Neutrophil (primary cell): ENCODE measurements around the gene ST8SIA2.

Experiments used
- H3K27ac ChIP-seq: fragments of 200-600 bp; sonication (generic); 2 replicates; pipeline ENCODE4 v1.5.1; 2016; ENCODE audit warnings: mild to moderate bottlenecking, moderate library complexity
- H3K27me3 ChIP-seq: fragments of 200-600 bp; sonication (generic); 2 replicates; pipeline ENCODE4 v1.6.0; 2016; ENCODE audit warnings: mild to moderate bottlenecking
- H3K36me3 ChIP-seq: fragments of 200-600 bp; sonication (generic); 2 replicates; pipeline ENCODE4 v1.5.1; 2017
- H3K4me1 ChIP-seq, 2 experiments: fragments of 200-600 bp in 1 of 2; sonication (generic) in 1 of 2; 1 replicate in 1 of 2; 2 replicates in 1 of 2; pipeline versions ENCODE4 v1.5.1 to v1.6.1; 2013 to 2016; ENCODE audit warnings: low read depth in 1 of 2, low read length in 1 of 2, mild to moderate bottlenecking in 1 of 2, moderate library complexity in 1 of 2; ENCODE audit not compliant: control insufficient read depth in 1 of 2, insufficient read depth in 1 of 2
- H3K4me3 ChIP-seq, 2 experiments: fragments of 200-600 bp in 1 of 2; sonication (generic) in 1 of 2; 1 replicate in 1 of 2; 2 replicates in 1 of 2; pipeline ENCODE4 v1.5.1; 2013 to 2016; ENCODE audit warnings: low read depth in 1 of 2, low read length in 1 of 2, mild to moderate bottlenecking in 1 of 2, moderate library complexity in 1 of 2
- H3K9me3 ChIP-seq: fragments of 200-600 bp; sonication (generic); 2 replicates; pipeline ENCODE4 v1.5.1; 2016
- CTCF ChIP-seq: fragments of 200-600 bp; sonication (generic); IDR thresholded peaks from 2 replicates; pipeline ENCODE4 v1.5.1; 2016; ENCODE audit warnings: antibody characterized with exemption

Gene ST8SIA2

GRCh38 chr15:92462424-92463125 is 68.9 kb downstream of the ST8SIA2 start:
- Histone ChIP-seq H3K4me3 (no peak overlapping the region), H3K4me1 (no peaks in the 10 kb centered on the region), H3K9me3 (no peaks in the 10 kb centered on the region), H3K27ac (no peak overlapping the region), H3K27me3 (no peaks in the 10 kb centered on the region), H3K36me3 (no peaks in the 10 kb centered on the region)
- TF ChIP-seq CTCF, result no peak

- Histone ChIP-seq H3K4me3 (no peak overlapping the region), H3K36me3 (no peaks in the 10 kb centered on the region), H3K9me3 (no peaks in the 10 kb centered on the region)
Measured at GRCh38 chr15:92463352-92463751, 69.7 kb downstream of the ST8SIA2 start.

GRCh38 chr15:92463826-92464225 is 70.1 kb downstream of the ST8SIA2 start:
- H3K9me3 ChIP-seq, result no peaks in the 10 kb centered on the region
- H3K36me3 ChIP-seq, result no peaks in the 10 kb centered on the region
- no peak overlapping the region for H3K4me3 ChIP-seq
- no peaks in the 10 kb centered on the region for H3K4me1 ChIP-seq
- no peak overlapping the region for H3K27ac ChIP-seq
- no peak for TF ChIP-seq CTCF
- H3K27me3 ChIP-seq, result peaks cover 5% of the 10 kb centered on the region

More at GRCh38 chr15:92463352-92463751, 69.7 kb downstream of the ST8SIA2 start:
- Histone ChIP-seq H3K27ac (no peak overlapping the region), H3K27me3 (peaks cover under 1% of the 10 kb centered on the region), H3K4me1 (no peaks in the 10 kb centered on the region)
- no peak for TF ChIP-seq CTCF

- Histone ChIP-seq H3K4me1 (no peaks in the 10 kb centered on the region), H3K27ac (no peak overlapping the region), H3K27me3 (peaks cover 5% of the 10 kb centered on the region), H3K9me3 (no peaks in the 10 kb centered on the region), H3K36me3 (no peaks in the 10 kb centered on the region), H3K4me3 (no peak overlapping the region)
- TF ChIP-seq CTCF, result no peak
Measured at GRCh38 chr15:92466834-92467233, 73.2 kb downstream of the ST8SIA2 start.

GRCh38 chr15:92467245-92467644 is 73.6 kb downstream of the ST8SIA2 start:
- no peak for TF ChIP-seq CTCF
- no peaks in the 10 kb centered on the region for H3K36me3 ChIP-seq
- H3K27me3 ChIP-seq, result peaks cover 5% of the 10 kb centered on the region
- no peaks in the 10 kb centered on the region for H3K4me1 ChIP-seq
- no peaks in the 10 kb centered on the region for H3K9me3 ChIP-seq
- H3K27ac ChIP-seq, result no peak overlapping the region
- no peak overlapping the region for H3K4me3 ChIP-seq
